H1 (cell line): Measurements from ENCODE around the gene STT3B. TPM values are rescaled to one million over a fixed set of nuclear protein-coding genes. Genes with fewer than 3 reads are reported as not detected.

Source experiments
- CTCF ChIA-PET: fragments of 300-600 bp; sonication (Branson Sonifier 250); formaldehyde crosslinking; loops from one replicate; lab custom pipeline; 2021; ENCODE audit not compliant: partially characterized antibody; lab: Charles Lee
- POLR2A ChIA-PET: fragments of 300-600 bp; sonication (Branson Sonifier 250); formaldehyde crosslinking; loops from one replicate; lab custom pipeline; 2021; ENCODE audit warnings: inconsistent platforms; ENCODE audit not compliant: partially characterized antibody; lab: Charles Lee
- DNase-seq, 2 experiments: peaks; one replicate each; pipeline versions ENCODE4 v3.0.0 to v3.0.0-alpha.2; 2010 to 2022; ENCODE audit warnings: low spot score in 2 of 2, low read depth in 1 of 2, mixed read lengths in 1 of 2
- FAIRE-seq: peaks from 2 replicates; lab custom pipeline; 2011; peaks lifted over from hg19 to GRCh38; lab: Jason Lieb, UNC
- H2AFZ ChIP-seq: 2 replicates; pipeline ENCODE4 v1.8.1; 2012; ENCODE audit warnings: low read length, inconsistent platforms
- H2AK5ac ChIP-seq: 2 replicates; pipeline ENCODE4 v1.6.1; 2013; ENCODE audit warnings: low read depth, low read length
- H2BK120ac ChIP-seq: replicated peaks from 2 replicates; pipeline ENCODE3; 2013; ENCODE audit warnings: low read depth, low read length, inconsistent platforms
- H2BK12ac ChIP-seq: 2 replicates; pipeline ENCODE4 v1.6.1; 2013; ENCODE audit warnings: low read depth, low read length
- H2BK15ac ChIP-seq: 2 replicates; pipeline ENCODE4 v1.6.1; 2013; ENCODE audit warnings: low read length
- H2BK20ac ChIP-seq: 2 replicates; pipeline ENCODE4 v1.6.1; 2013; ENCODE audit warnings: low read length
- H2BK5ac ChIP-seq: 2 replicates; pipeline ENCODE4 v1.6.1; 2013; ENCODE audit warnings: low read depth, low read length
- H3K14ac ChIP-seq: 2 replicates; pipeline ENCODE4 v1.6.1; 2013; ENCODE audit warnings: inconsistent platforms; ENCODE audit not compliant: insufficient read length
- H3K18ac ChIP-seq: 2 replicates; pipeline ENCODE4 v1.6.1; 2013; ENCODE audit warnings: low read length; ENCODE audit errors: extremely low read depth
- H3K23ac ChIP-seq: 2 replicates; pipeline ENCODE4 v1.6.1; 2013; ENCODE audit warnings: inconsistent platforms; ENCODE audit not compliant: insufficient read length
- H3K23me2 ChIP-seq: 2 replicates; pipeline ENCODE4 v1.6.1; 2013; ENCODE audit warnings: low read depth, low read length
- H3K27ac ChIP-seq: 2 replicates; pipeline ENCODE4 v1.6.1; 2011; ENCODE audit warnings: low read depth, low read length, inconsistent platforms
- H3K27me3 ChIP-seq, 4 experiments: replicated peaks in 1 of 4; 1 replicate in 1 of 4; 2 replicates in 3 of 4; pipeline versions ENCODE4 v1.6.1 to v1.8.1; 2011 to 2013; ENCODE audit warnings: low read length in 3 of 4, mild to moderate bottlenecking in 3 of 4, inconsistent platforms in 2 of 4, mixed read lengths in 2 of 4, moderate library complexity in 1 of 4; ENCODE audit not compliant: control insufficient read depth in 3 of 4, insufficient read depth in 3 of 4; ENCODE audit errors: extremely low read depth in 1 of 4
- H3K36me3 ChIP-seq, 4 experiments: 2 replicates each; pipeline versions ENCODE4 v1.6.1 to v1.8.1; 2011 to 2013; ENCODE audit warnings: mild to moderate bottlenecking in 4 of 4, low read length in 3 of 4, moderate library complexity in 2 of 4, control low read depth in 1 of 4, inconsistent platforms in 1 of 4; ENCODE audit not compliant: insufficient read depth in 4 of 4, control insufficient read depth in 2 of 4
- H3K4ac ChIP-seq: replicated peaks from 2 replicates; pipeline ENCODE3; 2013; ENCODE audit warnings: low read length, low read depth, mixed read lengths, inconsistent platforms; ENCODE audit not compliant: insufficient read length
- H3K4me1 ChIP-seq, 4 experiments: replicated peaks in 1 of 4; 1 replicate in 1 of 4; 2 replicates in 3 of 4; pipeline versions ENCODE4 v1.6.1 to v1.8.1; 2011 to 2013; ENCODE audit warnings: low read length in 3 of 4, inconsistent platforms in 2 of 4, mixed read lengths in 1 of 4; ENCODE audit not compliant: insufficient read depth in 4 of 4, control insufficient read depth in 3 of 4
- H3K4me2 ChIP-seq, 2 experiments: 2 replicates each; pipeline versions ENCODE4 v1.6.1 to v1.8.1; 2011 to 2013; ENCODE audit warnings: low read depth in 2 of 2, low read length in 2 of 2, control low read depth in 1 of 2, inconsistent platforms in 1 of 2, mild to moderate bottlenecking in 1 of 2; ENCODE audit not compliant: insufficient read depth in 1 of 2
- H3K4me3 ChIP-seq, 4 experiments: fragments of 200-600, 300-600 bp in 1 of 4; sonication (generic), shearing (Covaris generic), sonication (Bioruptor Twin) in 1 of 4; 2 replicates each; pipeline versions ENCODE4 v1.5.1 to v1.8.1; 2011 to 2016; ENCODE audit warnings: low read length in 4 of 4, low read depth in 3 of 4, control low read depth in 2 of 4, inconsistent platforms in 2 of 4, mild to moderate bottlenecking in 2 of 4, mixed read lengths in 1 of 4, moderate library complexity in 1 of 4; ENCODE audit not compliant: insufficient read depth in 2 of 4; ENCODE audit errors: extremely low read depth in 1 of 4
- H3K56ac ChIP-seq: replicated peaks from 2 replicates; pipeline ENCODE3; 2013; ENCODE audit warnings: low read depth, mild to moderate bottlenecking, mixed read lengths, low read length, inconsistent platforms; ENCODE audit not compliant: insufficient read length
- H3K79me1 ChIP-seq: 2 replicates; pipeline ENCODE4 v1.6.1; 2013; ENCODE audit warnings: low read depth, low read length, control low read depth
- H3K79me2 ChIP-seq, 2 experiments: 2 replicates each; pipeline versions ENCODE4 v1.6.1 to v1.8.1; 2012 to 2013; ENCODE audit warnings: low read length in 2 of 2, mild to moderate bottlenecking in 2 of 2, inconsistent platforms in 1 of 2; ENCODE audit not compliant: insufficient read depth in 2 of 2, control insufficient read depth in 1 of 2
- H3K9ac ChIP-seq, 4 experiments: replicated peaks in 1 of 4; 1 replicate in 1 of 4; 2 replicates in 3 of 4; pipeline versions ENCODE4 v1.6.1 to v1.8.1; 2011 to 2013; ENCODE audit warnings: low read depth in 3 of 4, low read length in 3 of 4, control low read depth in 2 of 4, mild to moderate bottlenecking in 2 of 4, moderate library complexity in 2 of 4, inconsistent platforms in 1 of 4; ENCODE audit errors: extremely low read depth in 1 of 4
- H3K9me3 ChIP-seq, 2 experiments: 2 replicates each; pipeline versions ENCODE4 v1.6.1 to v1.8.1; 2012 to 2013; ENCODE audit warnings: mild to moderate bottlenecking in 2 of 2, moderate library complexity in 2 of 2, control low read depth in 1 of 2, inconsistent platforms in 1 of 2, low read depth in 1 of 2, low read length in 1 of 2, mixed read lengths in 1 of 2; ENCODE audit not compliant: insufficient read depth in 2 of 2
- H4K20me1 ChIP-seq, 2 experiments: replicated peaks in 1 of 2; 2 replicates each; pipeline versions ENCODE3 to v1.8.1; 2011 to 2013; ENCODE audit warnings: inconsistent platforms in 2 of 2, low read length in 2 of 2, mild to moderate bottlenecking in 1 of 2; ENCODE audit not compliant: insufficient read depth in 2 of 2, control insufficient read depth in 1 of 2
- H4K5ac ChIP-seq: 2 replicates; pipeline ENCODE4 v1.6.1; 2013; ENCODE audit warnings: low read length, low read depth, mixed read lengths, inconsistent platforms; ENCODE audit not compliant: insufficient read length
- H4K8ac ChIP-seq: 2 replicates; pipeline ENCODE4 v1.8.0; 2013; ENCODE audit warnings: mild to moderate bottlenecking, moderate library complexity, low read length, inconsistent platforms; ENCODE audit not compliant: insufficient read depth; ENCODE audit errors: extremely low read depth
- H4K91ac ChIP-seq: replicated peaks from 2 replicates; pipeline ENCODE3; 2013; ENCODE audit warnings: low read length, mixed read lengths, inconsistent platforms; ENCODE audit not compliant: insufficient read length
- MAFK ChIP-seq: IDR thresholded peaks from 2 replicates; pipeline ENCODE4 v1.6.1; 2012; ENCODE audit warnings: low read depth, mild to moderate bottlenecking, improper control_type of control experiment, low read length
- SAP30 ChIP-seq: fragments of 300-600 bp; sonication (generic); IDR thresholded peaks from 2 replicates; pipeline ENCODE4 v1.7.1; 2012; ENCODE audit warnings: low read length, moderate library complexity, mild to moderate bottlenecking, inconsistent platforms; ENCODE audit not compliant: insufficient read depth, insufficient replicate concordance
- WGBS, 2 experiments: shearing (Covaris generic) in 1 of 2; methylation state at CpG; one replicate each; pipeline versions ENCODE4 v1.1.6 to v1.1.7; 2013 to 2015; ENCODE audit warnings: low lambda C conversion rate in 2 of 2, mixed read lengths in 2 of 2, inconsistent platforms in 1 of 2, low coverage in 1 of 2, missing lambda C conversion rate in 1 of 2; ENCODE audit not compliant: insufficient replicate concordance in 2 of 2, insufficient coverage in 1 of 2, insufficient read length in 1 of 2; ENCODE audit errors: extremely low coverage in 1 of 2, missing lambda C conversion rate in 1 of 2; 5-methylcytosine and 5-hydroxymethylcytosine counted together
- polyA plus RNA-seq, 7 experiments: library from polyadenylated mRNA; depleted of rRNA in 3 of 7; stranded (reverse) in 5 of 7; unstranded in 2 of 7; fragments of >200 nt in 5 of 7; fragments of 200-250 nt in 2 of 7; gene quantifications; 1 replicate in 5 of 7; 2 replicates in 1 of 7; 4 replicates in 1 of 7; pipeline versions ENCODE4 v1.2.1 to v1.2.3, GENCODE V29; 2011 to 2013; ENCODE audit warnings: missing spikeins in 2 of 7, mixed read lengths in 2 of 7
- total RNA-seq: library from RNA; stranded (reverse); fragmentation: NEBNext Ultra II Directional; extraction: Animal tissue kit (Norgen Biotek cat#: 25700); gene quantifications from 2 replicates; pipeline ENCODE4 v1.2.1, GENCODE V29; 2021

The STT3B gene
- total and polyA plus RNA-seq, 2 of the 8 experiments (the other 6 are each of a cell fraction or from before 2014, with no cell fraction given), result 43.5 to 134 TPM

- Histone ChIP-seq H3K56ac (no peak overlapping the region), H3K36me3 (no peaks in the 10 kb centered on the region), H4K5ac (no peak overlapping the region), H3K9ac (no peak overlapping the region), H3K4ac (no peak overlapping the region), H4K91ac (no peak overlapping the region), H2BK12ac (no peak overlapping the region), H3K18ac (no peak overlapping the region), H3K4me3 (no peak overlapping the region), H2BK15ac (no peak overlapping the region), H3K27me3 (no peaks in the 10 kb centered on the region), H3K23ac (no peak overlapping the region), H3K4me1 (no peaks in the 10 kb centered on the region; a peak in 1 of 7 replicates), H3K27ac (no peak overlapping the region), H2BK20ac (no peak overlapping the region), H3K14ac (no peak overlapping the region), H3K23me2 (no peaks in the 10 kb centered on the region), H2BK5ac (no peak overlapping the region), H4K20me1 (no peaks in the 10 kb centered on the region), H3K4me2 (no peak overlapping the region), H3K9me3 (no peaks in the 10 kb centered on the region), H3K79me2 (no peaks in the 10 kb centered on the region), H4K8ac (no peak overlapping the region), H2AFZ (peak overlapping the region; percentile 75; the same call in 1 of the 2 replicates), H3K79me1 (no peaks in the 10 kb centered on the region), H2BK120ac (no peak overlapping the region), H2AK5ac (no peak overlapping the region)
- CTCF ChIA-PET, result no interaction called here
- POLR2A ChIA-PET, result no interaction called here
- WGBS, 2 experiments, result 93% methylated on average over 2 of the region's 2 CpGs; no CpG with 5 or more reads in 1 of the 2 experiments
- no peak for DNase-seq
- no peak for FAIRE-seq
- TF ChIP-seq MAFK (no peak), SAP30 (no peak)
Observed at GRCh38 chr3:31521468-31521867, 11.3 kb upstream of the STT3B start.
